SU-DHL-6 (cell line): ENCODE data around the gene SPRR3.

Experiments
- EZH2phosphoT487 ChIP-seq: fragments of 200-600 bp; sonication (generic), shearing (Covaris generic); conservative IDR thresholded peaks from 2 replicates; pipeline ENCODE4 v1.6.1; 2018; ENCODE audit warnings: mild to moderate bottlenecking, antibody characterized with exemption, low read length, moderate library complexity, mixed read lengths
- TF ChIP-seq, protein P1 (sequence below): fragments of 200-600 bp; sonication (generic); IDR thresholded peaks from one replicate; pipeline ENCODE4 v1.5.1; 2017; ENCODE audit warnings: antibody characterized with exemption, mild to moderate bottlenecking, low read length, moderate library complexity; ENCODE audit not compliant: insufficient read depth, poor library complexity, severe bottlenecking

GRCh38 chr1:153025797-153026196 is 24.2 kb downstream of the SPRR3 start:
- TF ChIP-seq, protein P1, sequence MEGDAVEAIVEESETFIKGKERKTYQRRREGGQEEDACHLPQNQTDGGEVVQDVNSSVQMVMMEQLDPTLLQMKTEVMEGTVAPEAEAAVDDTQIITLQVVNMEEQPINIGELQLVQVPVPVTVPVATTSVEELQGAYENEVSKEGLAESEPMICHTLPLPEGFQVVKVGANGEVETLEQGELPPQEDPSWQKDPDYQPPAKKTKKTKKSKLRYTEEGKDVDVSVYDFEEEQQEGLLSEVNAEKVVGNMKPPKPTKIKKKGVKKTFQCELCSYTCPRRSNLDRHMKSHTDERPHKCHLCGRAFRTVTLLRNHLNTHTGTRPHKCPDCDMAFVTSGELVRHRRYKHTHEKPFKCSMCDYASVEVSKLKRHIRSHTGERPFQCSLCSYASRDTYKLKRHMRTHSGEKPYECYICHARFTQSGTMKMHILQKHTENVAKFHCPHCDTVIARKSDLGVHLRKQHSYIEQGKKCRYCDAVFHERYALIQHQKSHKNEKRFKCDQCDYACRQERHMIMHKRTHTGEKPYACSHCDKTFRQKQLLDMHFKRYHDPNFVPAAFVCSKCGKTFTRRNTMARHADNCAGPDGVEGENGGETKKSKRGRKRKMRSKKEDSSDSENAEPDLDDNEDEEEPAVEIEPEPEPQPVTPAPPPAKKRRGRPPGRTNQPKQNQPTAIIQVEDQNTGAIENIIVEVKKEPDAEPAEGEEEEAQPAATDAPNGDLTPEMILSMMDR = no peak
- TF ChIP-seq EZH2phosphoT487 = no peak
